HG03457 (cell line): ENCODE measurements around the gene SPC25.
"Not testable (repeated sequence)": the region's sequence is repeated elsewhere in the genome, so short reads cannot be mapped to it uniquely, and the experiment has no call there.

Experiments used
- ATAC-seq: cut with Tn5 transposase; IDR thresholded peaks from one replicate; pipeline ENCODE4 v1.9.1; 2021; ENCODE audit warnings: moderate number of reproducible peaks; ENCODE audit not compliant: unreplicated experiment

Gene SPC25, protein sequence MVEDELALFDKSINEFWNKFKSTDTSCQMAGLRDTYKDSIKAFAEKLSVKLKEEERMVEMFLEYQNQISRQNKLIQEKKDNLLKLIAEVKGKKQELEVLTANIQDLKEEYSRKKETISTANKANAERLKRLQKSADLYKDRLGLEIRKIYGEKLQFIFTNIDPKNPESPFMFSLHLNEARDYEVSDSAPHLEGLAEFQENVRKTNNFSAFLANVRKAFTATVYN

DNA sequence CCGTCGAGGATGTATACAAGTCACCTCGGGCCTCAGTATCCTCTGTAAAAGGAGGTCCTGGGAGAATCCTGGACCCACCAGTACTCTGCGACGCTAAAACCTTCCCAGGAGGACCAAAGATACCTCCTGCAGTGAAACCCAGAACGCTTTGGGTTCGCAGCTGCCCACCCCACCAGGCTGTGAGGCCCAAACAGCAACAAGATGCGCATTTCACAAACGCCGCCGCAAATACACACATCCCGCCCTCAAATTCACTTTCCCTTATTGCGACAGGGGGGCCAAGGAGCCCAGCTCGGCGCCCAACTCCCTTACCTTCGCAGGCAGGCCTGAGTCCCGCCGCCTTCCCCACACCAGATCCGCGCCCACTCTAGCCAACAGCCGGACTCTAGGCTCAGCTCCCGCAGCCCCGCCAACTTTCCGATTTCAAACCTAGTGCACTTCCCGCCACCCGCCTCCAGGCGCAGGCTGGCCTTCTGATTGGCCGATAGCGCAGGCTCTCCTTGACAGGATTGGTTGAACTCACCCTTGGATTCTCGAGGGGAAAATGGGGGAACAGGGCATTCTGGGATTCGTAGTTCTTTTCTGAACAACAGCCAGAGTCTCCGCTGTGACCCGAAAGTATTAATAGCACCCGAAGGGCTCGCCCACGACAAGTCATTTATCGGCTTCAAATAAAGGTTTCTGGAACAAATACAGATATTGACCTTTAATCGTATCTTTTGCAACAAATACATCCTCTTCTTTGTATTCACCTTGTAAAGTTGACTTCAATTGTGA lies at the start of gene SPC25:
Gene SPC25 (minus strand): TSS at position 425 of the 777 bp plus-strand sequence. CDS start 911 bp downstream, outside the sequence.
- peak; percentile 99 for ATAC-seq

DNA sequence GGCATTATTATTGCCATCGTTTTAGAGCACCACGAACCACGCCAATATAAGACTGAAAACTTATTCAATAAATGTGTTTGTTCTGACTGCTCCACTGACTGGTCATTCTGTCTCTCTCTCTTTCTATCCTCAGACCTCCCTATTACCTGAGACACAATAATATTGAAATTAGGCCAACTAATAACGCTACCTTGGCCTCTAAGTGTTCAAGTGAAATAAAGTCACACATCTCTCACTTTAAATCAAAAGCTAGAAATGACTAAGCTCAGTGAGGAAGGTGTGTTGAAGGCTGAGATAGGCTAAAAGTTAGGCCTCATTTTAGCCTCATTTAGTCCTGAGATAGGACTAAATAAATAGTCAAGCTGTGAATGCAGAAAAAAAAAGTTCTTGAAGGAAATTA lies 49.7 kb upstream of the SPC25 start:
- ATAC-seq, result no peak

DNA sequence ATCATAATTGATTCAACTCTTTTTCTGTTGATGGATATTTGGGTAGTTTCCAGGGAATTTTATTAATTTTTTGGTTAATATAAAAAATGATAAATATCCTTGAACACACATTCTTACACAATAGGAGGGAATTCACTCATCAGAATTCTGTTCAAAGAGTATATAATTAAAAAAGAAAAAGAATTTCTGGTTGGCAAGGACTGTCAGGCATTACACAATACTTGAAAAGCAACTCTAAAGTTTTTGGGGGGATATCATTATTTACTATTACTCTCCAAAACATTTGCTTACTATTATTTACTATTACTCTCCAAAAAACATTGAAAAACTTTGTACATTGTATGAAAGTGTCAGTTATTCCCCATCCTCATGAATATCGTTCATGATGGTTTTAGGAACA lies 48.8 kb upstream of the SPC25 start:
- no peak for ATAC-seq

DNA sequence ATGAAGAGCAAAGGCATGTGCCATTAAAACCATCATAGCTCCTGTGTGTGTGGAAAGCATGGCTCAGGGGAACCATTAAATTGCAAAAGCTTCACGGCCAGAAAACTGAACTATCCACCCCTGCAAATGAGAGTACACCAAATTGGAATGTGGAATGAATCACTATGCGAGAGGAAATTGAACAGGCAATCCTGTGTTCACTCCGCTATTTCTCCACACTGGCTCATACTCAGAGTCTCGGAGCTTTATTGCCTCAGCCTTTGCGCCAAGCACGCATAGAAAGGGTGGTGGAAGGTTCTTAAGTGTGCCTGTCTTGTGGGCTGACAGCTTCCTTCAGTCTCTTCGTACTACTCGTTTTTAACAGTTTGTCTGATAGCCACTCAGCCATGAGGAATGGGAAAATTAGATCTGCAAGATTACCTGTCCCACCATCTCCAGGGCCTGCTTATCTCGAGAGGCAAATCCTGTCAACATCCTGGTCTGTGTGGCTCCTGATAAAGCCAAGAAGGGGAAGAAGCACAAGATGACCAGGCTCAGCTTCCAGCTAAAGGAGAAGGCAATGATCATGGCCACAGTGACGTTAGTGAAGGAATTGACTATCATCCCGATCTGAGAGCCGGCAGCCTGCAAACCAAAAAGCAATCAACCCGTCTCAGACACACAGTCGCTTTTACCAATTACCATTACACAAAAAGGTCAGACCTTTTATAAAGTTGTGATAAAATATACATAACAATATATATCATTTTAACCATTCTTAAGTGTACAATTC lies 45.8 kb upstream of the SPC25 start:
- no peak for ATAC-seq

DNA sequence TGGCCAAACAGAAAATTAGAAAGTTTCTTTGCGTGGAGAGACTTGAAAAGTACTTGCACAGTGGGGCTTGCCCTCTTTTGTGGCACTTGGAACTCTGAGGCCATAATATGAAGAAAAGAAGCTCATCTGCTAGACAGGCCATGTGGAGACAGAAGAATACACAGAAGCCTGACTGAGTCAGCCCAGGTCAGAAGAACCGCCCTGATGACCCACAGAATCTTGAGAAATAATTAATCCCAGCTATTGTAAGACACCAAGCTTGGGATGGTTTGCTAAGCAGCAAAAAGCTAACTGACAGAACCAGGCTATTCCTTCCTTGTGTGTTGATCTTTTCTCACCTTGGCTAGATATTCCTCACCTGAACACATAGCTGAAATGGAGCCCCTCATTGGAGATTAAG lies 44.6 kb upstream of the SPC25 start:
- no peak for ATAC-seq

DNA sequence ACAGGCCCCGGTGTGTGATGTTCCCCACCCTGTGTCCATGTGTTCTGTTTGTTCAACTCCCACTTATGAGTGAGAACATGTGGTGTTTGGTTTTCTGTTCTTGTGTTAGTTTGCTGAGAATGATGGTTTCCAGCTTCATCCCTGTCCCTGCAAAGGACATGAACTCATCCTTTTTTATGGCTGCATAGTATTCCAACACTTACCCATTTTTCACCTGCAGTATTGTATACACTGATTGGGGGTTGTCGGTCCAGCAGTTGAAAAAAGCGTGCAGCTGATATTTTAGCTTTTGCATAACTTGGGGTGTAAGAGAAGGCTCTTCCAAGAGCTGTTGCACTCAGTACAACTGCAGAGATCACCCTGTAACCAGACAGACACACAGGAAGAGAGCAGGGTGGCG lies 41.9 kb upstream of the SPC25 start:
- ATAC-seq, result not testable (repeated sequence)

DNA sequence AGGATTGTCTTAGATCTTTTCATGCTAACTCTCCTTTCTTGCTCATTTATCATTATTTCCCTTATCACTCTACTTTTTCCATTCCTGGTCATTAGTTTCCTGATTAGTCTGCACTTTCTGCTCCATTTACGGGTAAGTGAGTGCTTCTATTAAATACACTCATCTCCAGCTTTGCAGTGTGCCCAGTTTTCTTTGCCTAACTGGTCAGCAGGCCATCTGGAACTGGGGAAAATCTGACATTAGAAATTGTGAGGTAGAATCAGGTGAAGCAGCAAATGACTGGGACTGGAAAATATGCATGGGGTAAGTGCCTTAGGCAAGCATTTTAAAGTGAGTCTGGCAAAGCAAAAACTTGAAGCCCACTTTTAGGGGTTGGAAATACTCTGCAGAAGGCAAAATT lies 40.0 kb upstream of the SPC25 start:
- ATAC-seq, result no peak

DNA sequence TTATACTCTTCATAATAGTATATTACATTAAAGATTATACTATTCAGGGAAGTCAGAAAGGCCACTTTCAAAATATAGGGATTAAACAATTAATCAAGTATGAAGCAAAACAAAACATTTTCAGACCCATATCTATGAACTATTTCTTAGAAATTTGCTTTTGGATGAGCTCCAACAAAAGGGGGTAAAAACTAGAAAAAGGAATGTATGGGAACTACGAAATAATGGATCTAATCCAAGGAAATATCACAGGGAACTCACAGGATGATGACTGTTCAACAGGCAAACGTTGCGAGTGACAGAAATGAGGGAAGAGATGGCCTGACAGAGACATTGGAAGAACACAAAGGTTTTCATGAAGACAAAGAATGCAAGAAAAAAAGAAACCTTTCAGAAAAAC lies 38.8 kb upstream of the SPC25 start:
- no peak for ATAC-seq

DNA sequence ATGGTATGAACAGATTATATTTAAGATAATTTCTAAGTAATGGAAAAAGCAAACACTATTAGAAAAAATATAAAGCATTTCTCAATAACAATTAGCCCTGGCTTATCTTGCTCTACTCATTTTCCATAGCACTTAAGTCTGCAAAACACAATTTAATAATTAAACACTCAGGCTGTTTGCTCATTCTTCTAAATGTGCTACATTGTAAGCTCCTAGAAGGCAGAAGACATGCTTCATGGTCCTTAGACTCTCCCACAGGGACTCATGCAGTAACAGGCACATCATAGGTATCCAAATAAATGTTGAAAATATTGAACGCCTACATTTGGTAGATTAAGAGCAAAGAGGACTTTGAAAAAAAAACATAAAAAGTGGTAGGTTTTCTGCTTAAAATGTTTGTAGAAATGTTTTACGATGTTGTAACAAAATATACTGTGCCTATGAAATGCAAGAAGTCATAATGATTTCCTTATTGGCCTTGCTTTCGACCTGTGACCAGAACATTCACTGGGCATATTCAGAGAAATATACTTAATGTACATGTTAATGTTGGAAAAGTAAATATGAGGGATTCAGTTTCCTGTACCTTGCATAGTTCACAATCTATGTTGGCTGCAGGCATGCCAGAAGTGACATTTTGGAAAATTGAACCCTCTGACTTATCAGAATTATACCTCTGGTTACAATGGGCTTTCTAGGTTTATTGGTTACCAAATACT lies 38.0 kb upstream of the SPC25 start:
- ATAC-seq, result no peak

DNA sequence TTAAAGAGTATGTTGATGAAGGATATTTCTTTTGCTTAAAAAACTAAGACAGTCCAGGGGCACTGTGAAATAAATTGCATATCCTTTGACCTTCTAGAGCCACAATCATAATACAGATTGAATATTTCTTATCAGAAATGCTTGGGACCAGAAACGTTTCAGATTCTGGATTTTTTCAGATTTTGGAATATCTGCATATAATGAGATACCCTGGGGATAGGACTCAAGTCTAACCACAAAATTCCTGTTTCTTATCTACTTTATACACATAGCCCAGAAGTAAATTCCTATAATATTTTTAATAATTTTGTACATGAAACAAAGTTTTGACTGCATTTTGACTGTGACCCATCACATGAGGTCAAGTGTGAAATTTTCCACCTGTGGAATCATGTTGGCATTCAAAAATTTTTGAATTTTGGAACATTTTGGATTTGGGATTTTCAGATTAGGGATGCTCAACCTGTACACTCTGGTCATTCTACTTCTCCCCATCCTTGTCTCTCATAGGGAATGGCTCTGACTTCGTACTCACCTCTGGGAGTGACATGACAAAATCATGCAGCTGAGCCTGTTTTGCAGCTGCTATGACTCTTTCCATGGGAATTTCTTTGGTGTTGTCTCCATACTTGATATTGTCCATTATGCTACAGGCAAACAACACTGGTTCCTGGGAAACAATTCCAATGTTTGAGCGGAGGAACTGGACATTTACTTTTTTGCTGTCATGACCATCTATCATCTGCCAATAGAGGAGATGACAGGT lies 36.6 kb upstream of the SPC25 start:
- no peak for ATAC-seq

DNA sequence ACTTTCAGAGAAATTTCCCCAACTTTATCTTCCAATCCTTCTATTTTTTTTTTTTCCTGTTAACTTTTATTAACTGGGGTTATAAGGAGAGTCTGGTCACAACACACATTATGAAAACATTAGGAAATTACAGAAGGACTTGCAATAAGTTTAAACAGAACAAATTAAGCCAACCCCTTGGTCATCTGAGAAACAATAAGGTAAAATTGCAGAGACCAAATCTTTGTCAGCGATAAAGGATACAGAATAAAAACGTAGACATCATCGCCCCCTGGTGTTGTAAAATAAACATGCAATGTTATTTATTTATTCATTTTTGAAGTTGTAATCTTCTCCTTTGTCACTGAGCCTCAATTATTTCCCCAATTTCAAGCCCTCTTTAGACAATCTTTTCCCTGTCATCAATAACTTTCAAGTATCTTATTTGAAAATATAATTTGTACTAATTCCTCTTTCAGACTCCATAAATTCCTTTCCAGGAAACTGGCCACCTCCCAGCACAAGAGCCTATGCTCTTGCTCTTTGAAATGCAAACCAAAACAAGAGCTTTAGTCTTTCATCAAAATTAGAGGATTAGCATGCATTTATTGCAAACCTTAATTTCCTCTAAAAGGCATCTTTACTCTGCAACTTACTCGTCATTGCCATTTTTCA lies 30.4 kb upstream of the SPC25 start:
- no peak for ATAC-seq

DNA sequence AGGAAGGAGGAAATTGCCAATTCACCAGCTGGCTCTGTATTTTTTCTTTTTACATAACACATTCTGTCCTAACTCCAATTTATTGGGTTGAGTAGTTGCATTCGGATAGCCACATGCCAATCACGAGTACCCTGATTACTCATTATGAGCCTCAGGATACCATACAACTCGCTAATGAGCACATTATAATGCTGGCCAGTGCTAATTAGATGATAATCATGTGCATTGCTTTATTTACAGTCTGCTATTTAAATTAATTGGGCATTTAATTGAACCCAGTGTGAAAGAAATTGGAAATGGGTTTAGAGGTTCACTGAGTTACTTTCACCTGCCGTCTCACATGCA lies 26.1 kb upstream of the SPC25 start:
- ATAC-seq, result no peak

DNA sequence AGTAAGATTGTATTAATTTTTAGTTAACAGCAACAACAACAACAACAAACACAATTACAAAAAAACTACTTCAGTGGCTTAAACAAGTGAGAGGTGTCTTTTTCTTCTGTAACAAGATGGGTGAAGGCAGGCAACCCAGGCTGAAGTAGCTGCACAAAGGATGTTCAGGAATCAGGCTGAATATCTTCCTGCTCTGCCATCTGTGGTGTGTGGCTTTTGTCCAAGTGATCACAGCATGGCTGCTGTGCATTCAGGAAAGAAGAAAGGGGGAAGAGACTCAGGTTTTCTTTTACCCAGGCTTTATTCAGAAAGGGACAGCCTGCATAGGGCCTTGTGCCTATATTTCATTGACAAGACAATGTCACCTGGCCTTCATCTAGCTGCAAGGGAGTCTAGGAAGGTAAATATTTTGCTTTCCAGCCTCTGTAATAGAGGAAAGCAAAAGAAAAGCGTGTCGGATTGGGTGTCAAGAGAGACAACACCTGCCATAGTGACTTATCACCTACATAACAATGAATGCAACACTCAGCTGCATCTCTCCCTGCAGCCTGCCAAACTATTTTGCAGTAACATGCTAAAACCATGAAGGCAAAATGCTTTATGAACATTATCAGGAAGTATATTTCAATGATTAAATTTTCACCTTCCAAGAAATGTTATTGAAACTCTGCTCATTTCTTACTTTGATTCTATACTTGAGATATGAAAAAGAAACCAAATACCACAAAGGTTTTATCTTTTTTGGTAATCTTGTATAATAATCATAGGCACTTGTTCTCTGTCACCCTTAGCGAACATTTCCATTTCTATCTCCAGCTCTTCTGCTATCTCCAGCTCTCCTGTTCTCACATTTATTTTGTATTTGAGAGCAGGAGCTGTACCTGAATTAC lies 25.5 kb upstream of the SPC25 start:
- no peak for ATAC-seq

DNA sequence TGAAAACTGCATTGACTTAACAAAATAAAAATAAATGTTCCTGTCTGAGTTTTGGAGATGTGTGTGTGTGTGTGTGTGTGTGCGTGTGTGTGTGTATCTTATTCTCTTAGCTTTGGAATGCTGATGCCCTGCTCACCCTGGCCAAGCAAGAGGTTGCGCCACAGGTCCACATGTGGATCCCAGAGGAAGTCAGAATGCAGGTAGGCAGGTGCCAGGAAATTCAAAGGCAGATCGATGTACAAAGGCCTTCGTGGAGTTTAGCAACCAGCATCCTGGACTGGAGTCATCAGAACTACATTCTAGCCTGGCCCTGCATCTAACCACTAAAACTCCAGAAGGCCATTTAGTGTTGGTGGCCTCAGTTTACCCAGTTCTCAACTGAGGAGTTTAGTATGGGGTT lies 23.3 kb upstream of the SPC25 start:
- no peak for ATAC-seq

DNA sequence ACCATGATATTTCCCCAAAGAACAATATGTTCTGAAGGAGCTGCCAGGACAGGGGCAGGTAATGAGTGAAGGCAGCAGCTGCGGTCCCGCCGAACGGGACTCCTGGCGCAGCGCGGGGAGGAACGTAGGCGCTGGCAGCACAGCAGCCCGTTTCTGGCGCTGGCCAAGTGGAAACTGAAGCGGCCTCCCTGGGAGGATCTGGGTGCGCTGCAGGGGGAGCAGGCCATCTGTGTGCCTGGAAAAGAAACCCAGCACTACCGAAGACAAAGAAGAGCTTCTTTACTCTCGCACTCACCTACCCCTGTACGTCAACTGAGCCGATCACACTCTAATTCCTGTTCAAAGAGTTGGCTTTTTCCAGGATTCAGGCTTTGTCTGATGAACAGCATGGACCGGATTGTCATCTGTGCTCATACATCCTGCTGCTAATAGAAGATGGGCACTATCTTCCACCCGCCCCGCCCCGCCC lies 22.7 kb upstream of the SPC25 start:
- ATAC-seq, result no peak

DNA sequence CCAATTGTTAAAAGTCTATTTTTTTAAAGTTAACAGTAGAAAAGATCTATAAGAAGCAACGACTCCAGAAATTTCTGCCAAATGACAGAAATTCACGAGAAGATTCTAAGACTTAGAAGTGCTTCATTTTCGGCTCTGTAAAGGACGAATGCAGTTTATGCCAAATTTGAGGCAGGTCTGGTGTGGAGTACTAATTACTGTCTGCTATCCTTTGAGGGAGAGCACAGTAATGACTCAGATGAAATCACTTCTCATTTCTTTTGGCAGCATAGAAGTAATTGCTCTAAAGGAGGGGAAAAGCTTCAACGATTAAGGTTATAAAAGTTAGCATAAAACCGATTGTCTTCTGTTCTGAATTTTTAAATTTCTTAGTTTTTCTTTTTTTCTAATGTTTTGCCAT lies 22.2 kb upstream of the SPC25 start:
- ATAC-seq, result no peak

DNA sequence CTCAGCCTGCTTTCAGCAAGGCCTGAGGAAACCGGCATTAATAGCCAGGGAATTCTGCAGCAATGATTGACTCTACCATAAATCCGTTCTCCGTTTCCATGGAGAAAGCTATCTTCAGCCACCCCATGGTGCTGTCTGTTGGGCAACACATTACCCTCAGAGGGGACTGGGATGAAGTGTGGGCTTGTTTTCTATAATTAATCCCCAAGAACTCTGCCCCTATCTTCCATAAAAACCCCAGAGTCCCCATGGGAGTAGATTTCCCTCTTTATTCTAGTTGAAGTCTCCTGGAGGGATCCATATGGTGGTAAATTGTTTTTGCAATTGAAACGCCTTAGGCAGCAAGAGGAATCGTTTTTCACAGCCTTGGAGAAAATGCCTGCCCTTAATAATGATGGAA lies 20.1 kb upstream of the SPC25 start:
- no peak for ATAC-seq

DNA sequence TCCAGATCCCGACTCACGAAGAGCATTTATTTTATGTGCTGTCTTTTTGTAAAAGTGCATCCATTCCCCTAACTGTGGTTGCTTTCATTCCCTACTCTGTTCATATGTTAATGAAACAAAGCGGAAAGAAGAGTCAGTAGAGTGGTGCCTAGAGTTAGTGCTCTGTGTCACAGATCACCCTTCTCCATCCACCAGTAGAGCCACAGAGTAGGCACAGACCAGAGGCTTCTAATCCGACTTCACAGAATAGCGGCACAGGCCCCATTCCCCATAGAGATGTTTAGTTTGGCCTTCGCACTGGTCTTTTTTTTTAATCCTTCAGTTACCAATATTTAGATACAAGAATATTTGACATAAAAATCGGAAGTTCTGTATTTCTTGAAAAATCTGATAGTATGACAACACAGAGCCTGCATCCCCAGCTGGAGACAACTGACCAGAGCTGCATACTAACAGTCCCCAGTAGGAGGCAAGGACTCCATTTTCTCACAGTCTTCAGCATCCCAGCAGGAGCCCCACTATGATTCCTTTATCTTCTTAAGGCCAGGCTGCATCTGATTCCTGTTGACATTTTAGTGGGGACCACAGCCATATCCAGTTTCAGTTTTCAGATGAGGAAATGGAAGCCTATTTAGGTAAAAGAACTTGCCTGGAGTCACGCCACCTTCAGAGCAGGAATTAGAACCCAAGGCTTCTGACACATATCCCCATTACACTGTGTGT lies 17.9 kb upstream of the SPC25 start:
- ATAC-seq, result no peak
